ENCODE measurements around the gene NRF1.

NRF1 gene

GRCh38 chr7:129688503-129689222, 77.1 kb downstream of the NRF1 start:
- no peak for DNase-seq

- no peak for DNase-seq
Observed at GRCh38 chr7:129689995-129690581, 78.6 kb downstream of the NRF1 start.

- DNase-seq = no peak
Observed at GRCh38 chr7:129690701-129691100, 79.2 kb downstream of the NRF1 start.

- no peak for DNase-seq
Observed at GRCh38 chr7:129698516-129699418, 87.2 kb downstream of the NRF1 start.

GRCh38 chr7:129702316-129702715, 90.8 kb downstream of the NRF1 start:
- no peak for DNase-seq

GRCh38 chr7:129702761-129703338, 91.3 kb downstream of the NRF1 start:
- no peak for DNase-seq

GRCh38 chr7:129703751-129704150, 92.2 kb downstream of the NRF1 start:
- no peak for DNase-seq

- DNase-seq = no peak
Observed at GRCh38 chr7:129707910-129708499, 96.5 kb downstream of the NRF1 start.

GRCh38 chr7:129713544-129713943, 102.0 kb downstream of the NRF1 start:
- no peak for DNase-seq

- no peak for DNase-seq
Observed at GRCh38 chr7:129714514-129715063, 103.1 kb downstream of the NRF1 start.

- DNase-seq = no peak
Observed at GRCh38 chr7:129719980-129720732, 108.6 kb downstream of the NRF1 start.

- DNase-seq = no peak
Observed at GRCh38 chr7:129721068-129721467, 109.5 kb downstream of the NRF1 start.

GRCh38 chr7:129723679-129724078, 112.2 kb downstream of the NRF1 start:
- DNase-seq = no peak

- no peak for DNase-seq
Observed at GRCh38 chr7:129724796-129725195, 113.3 kb downstream of the NRF1 start.

- no peak for DNase-seq
Observed at GRCh38 chr7:129728875-129729467, 117.5 kb downstream of the NRF1 start.

- DNase-seq = no peak
Observed at GRCh38 chr7:129729511-129729910, 118.0 kb downstream of the NRF1 start.

- no peak for DNase-seq
Observed at GRCh38 chr7:129730159-129730558, 118.6 kb downstream of the NRF1 start.

- no peak for DNase-seq
Observed at GRCh38 chr7:129734400-129734799, 122.9 kb downstream of the NRF1 start.

- DNase-seq = no peak
Observed at GRCh38 chr7:129739427-129739826, 127.9 kb downstream of the NRF1 start.

- no peak for DNase-seq
Observed at GRCh38 chr7:129740574-129741410, 129.3 kb downstream of the NRF1 start.

All from stimulated activated CD4-positive, alpha-beta T cell treated with anti-CD3 and anti-CD28 coated beads, Interleukin-15, amount 100 ng/mL, for 24 hours (primary cell).